NCI-H2081 treated with DMSO at 0.1 percent for 48 hours (cell line): ENCODE data around the gene ERC2.
"Not testable (repeated sequence)": the region's sequence is repeated elsewhere in the genome, so short reads cannot be mapped to it uniquely, and the experiment has no call there.

Experiments used
- DNase-seq: peaks from one replicate; lab custom pipeline; 2025; lab: John Stamatoyannopoulos, UW

ERC2 gene

DNA sequence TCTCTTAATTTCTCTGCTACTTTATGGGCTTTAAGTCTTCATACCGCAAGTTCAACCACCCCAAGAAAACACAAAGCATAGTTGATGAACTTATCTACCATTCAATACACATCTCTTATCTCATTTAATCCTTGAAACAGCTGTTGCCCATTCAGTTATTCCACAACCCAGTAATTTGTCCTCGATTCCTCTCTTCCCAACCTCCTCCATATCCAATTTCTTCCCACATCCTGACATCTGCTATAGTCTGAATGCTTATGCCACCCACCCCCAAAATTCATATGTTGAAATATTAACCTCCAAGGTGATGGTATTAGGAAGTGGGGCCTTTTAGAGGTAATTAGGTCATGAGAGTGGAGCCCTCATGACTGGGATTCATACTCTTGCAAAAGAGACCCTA, 345.4 kb downstream of the ERC2 start:
- DNase-seq, result no peak

DNA sequence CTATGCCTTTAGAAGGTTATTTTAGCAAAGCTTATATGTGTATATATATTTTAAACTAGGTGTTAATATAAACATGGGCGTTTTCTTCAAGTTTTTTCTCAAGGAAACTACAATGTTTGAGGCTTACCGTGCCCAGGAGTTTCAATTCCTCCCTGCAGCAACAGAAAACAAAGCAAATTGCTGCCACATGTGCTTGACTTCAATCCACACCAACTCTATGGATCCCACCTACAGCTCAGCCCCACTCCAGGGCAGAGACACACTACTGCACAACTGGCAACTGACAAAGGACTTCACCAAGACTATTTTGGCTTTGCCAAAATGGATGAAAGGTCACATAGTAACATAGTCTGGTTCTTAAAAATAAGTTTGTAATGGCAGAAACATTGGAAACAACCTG, 346.6 kb downstream of the ERC2 start:
- DNase-seq, result no peak

DNA sequence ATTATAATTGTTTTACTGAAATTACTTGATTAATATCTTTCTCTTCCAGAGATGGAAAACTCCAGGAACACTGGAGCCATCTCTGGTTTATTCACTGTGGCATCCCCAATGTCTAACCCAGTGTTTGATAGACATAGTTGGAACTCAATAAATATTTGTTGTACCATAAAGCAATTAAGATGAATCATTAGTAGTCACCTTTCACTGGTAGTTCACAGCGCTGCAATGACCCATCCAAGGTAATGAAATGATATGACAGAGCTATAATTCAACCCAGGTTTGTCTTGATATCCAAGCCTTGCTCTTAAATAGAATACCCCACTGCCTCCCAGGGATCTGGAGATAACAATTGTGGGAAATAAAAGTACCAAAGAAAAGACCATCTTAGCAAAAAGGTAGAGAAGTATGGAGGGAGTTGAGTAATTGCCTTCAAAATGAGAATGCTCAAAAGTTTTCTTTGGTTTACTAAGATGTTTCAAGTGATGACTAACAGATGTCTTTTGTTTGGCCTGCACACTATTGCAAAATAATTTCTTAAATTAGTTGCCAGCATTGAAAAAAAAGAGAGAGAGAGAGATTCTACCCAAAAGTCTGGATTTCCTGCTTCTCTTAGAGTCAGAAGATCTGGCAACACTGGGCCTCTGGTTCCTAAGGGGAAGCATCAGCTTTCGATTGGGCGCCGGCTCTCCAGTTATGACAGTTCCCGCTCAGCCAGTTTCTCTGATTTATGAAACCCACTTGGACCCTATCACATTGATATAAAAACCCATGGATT, 348.5 kb downstream of the ERC2 start:
- DNase-seq, result no peak

DNA sequence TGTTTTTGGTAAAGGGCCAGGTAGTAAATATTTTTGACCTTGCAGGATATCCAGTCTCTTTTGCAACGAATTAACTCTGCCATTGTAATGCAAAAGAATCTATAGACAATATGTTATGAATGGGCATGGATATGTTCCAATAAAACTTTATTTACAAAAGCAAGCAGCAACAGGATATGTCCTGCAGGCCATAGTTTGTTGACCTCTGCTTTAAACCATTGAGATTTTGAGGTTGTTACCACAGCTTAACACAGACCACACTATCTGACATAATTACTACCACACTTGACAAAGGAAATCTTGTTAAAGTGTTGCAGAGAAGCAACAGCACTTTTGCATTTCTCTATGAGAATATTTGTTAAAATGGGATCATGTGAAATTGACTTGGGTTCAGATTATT, 349.3 kb downstream of the ERC2 start:
- DNase-seq, result no peak

DNA sequence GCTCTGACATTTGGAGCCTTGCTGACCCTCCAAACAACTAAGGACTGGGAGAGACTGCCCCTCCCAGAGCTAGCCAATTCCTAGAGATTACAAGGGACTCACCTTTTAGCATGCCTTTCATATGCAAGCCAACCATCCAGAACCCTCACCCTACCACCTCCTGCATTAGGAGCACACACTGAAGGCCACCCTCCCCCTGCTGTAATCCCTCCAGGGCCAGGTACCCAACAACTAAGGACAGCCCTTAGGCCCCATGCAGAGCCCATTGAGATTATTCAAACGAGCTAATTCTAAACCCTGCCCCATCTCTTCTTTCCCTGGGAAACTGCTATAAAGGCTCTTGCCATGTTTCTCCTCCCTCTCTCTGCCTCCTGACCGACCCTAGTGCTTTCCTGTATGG, 352.6 kb downstream of the ERC2 start:
- DNase-seq, result no peak

DNA sequence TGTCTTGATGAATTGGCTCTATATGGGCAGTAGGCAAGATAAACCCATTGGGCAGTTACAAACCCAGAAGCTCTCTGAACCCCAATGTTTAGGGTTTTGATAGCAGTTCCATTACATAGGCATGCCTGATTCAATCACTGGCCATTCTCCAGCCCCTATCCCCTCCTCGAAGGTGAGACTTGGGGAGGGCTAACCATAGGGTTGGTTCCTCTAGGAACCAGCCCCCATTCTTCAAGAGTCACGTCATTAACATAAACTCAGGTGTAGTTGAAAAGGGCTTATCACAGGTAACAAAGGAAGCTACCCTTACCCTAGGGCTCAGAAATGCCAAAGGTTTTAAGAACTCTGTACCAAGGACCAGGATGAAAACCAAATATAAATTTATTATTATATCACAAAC, 353.1 kb downstream of the ERC2 start:
- no peak for DNase-seq

DNA sequence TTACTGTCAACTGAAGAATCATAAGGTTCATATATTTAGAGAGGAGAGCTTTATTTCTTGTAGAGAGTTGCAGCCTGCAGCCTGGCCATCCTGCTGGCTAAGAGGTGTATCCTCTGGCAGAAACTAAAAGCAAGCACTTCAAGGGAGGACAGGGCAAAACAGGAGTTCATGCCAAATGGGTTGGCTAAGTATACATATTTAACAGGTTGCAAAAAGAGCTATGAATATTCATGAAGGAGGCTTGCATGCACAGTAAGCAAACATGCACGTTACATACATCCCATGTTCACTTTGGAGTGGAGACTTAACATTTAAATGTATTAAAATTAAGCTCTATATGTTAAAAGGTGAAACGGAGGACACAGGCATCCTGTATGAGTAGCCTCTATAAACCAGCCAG, 354.4 kb downstream of the ERC2 start:
- no peak for DNase-seq

DNA sequence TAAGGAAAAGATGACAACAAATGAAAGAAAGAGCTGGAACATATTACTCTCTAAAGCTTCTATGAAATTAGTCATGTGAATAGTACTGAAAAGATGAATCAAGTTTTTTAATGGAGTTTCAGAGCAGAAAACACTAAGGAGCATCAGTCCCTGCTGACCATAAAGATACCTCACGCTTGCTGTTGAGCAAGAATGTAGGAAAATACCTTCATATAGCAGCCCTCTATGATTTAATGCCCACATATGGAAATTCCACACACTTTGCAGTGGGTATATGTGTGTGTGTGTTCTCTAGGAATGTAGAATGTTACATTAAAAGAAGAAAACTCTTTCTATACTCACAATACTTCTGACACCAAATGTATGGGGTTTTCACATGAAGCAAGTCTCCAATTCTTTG, 355.0 kb downstream of the ERC2 start:
- DNase-seq, result no peak

DNA sequence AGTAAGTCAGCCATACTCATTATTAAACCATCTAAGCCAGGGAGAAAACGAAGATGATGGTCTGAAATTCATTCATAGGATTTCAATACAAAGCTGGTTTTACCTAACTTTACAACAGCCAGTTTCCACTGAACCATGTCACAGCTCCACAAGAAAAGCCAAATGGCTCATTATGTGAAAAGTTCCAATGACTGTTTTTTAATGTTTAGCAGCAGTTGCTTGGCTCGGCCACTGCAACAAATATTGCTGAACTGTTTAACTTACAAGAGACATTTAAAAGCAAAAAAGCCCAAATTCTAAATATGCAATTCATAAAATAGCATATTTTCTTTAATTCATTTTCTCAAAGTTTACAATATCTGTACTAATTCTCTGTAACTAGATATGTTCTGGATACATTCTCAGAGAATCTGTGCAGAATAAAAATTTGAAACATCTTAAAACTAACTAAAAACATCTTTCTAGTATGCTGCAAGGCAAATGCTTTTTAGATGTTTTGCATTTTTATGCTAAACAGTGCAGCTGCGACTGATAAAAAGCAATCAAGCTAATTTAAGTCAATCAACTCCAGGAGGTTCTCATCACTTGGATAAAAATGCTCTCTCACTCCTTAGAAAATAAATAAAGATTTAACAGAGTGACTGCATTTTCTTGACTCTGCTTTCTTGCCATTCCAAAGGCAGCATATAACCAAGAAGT, 356.5 kb downstream of the ERC2 start:
- no peak for DNase-seq

DNA sequence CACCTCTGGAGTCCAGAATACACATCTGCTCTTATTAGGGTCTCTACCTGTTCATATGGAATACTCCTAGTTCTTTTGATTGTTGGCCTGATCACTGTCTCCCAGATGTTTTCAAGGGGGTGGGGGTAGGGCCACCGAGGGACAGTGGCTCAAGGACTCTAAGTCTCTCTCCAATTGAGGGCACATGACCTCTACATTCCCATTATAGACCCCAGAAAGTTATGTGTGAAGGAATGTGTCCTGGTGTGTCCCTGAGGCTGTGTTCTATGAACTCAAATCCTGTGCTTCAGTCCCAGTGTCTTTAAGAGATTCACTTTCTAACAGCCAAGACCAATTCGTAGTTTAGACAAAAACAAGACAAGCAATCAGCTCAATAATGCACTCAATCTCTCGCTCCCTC, 357.4 kb downstream of the ERC2 start:
- no peak for DNase-seq

DNA sequence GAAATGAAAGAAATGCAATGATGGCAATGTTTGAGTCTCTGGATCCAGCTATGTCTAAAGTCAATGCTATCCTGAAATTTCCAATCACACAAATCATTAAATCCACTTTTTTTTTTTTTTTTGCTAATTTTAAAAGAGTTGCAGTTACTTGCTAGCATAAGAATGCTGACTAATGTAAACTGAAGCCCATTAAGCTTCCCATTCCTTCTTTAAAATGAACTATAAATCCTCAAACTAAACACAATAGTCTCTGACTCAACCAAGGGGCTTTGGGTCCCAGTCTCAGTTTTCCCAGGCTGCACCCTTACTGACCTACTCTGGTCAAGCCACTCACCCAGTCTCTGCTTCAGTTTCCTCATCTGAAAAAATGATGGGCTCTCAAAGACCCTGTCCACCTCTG, 361.1 kb downstream of the ERC2 start:
- no peak for DNase-seq

DNA sequence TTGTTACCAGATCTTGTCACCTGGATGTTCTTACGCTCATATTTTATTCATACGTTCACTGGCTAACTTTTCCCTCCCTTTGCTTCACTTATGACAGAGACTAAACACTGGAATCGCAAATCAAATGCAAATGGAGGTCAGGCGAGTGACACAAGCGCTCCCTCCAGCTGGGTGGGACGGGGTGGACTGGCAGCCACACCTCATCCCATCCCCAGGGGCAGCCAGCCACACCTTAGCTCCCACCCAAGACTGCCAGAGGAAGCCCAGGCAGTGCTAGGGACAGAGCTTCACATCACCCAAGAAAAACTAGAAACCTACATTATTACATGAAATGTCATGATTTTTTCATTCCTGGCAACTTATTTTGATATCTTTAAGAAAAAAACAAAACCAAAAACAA, 366.2 kb downstream of the ERC2 start:
- no peak for DNase-seq

DNA sequence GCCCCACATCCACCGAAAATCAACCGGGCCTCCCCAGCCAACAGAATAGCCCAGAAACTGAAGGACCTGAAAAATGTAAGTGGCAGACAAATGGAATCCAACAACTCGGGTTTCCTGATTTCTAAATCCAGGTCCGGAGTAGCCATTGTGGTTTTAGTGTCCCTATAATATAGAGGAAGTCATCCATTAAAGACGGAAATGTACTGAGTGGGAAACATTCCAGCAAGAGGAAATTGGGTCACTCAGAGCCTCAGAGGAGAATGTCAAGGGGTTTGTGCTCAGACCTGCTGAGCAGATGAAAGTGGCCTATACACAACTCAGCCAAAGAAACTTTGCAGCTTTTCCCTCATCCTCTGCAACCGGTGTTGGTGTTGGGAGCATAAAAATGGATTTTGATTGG, 366.7 kb downstream of the ERC2 start:
- DNase-seq, result no peak

DNA sequence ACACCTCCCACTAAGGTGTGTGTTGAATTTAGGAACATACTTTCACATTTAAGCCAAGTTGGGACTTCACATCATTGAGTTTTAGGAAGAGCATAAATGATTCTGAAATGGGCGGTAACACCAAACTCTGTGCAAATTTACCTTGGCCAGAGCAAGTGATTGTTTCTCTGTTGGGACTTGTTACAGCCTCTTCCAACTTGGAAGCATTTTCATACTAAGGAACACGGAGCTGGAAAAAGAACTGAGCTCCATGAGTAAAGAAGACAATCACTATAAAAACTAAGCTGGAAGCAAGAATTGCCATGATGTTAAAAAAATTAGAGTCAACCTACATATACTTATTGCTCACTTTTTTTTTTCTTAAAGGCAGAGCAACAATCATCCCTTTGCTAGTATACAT, 371.3 kb downstream of the ERC2 start:
- DNase-seq, result no peak

DNA sequence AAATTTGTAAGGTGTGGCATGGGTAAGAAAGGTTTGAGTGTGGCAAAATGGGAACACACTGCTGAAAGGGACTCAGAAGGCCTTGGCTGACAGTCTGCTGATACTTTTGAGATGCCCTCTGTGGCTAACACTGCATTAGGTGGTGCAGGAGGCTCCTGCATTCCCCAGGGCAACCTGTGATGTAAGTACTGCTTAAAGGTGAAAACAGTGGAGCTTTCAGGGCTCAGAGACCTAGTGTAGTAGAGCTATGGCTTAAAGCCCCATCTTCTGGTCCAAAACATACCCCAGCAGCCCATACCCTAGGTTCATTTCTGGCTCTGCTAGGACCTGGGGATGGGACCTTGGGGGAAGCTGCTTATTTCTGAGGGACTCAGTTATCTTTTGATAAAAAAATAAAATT, 374.1 kb downstream of the ERC2 start:
- DNase-seq, result no peak

DNA sequence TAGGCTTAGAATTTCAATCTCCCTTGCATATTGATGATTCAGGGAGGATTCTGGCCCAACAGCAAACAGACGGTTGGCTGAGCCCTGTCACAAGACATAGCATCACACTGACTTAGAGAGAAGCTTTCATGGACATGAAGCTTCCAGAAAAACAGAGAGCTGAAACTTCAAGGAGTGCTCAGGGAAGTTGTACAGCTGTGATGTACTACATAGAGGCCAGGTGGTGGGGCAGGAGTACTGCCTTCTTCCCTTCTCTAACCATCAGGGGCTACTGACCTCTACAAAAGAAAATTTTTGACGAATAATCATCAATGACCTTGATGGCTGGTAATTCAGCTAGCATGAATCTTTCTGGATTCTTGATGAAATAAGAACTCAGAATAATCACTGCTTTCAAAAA, 378.5 kb downstream of the ERC2 start:
- DNase-seq, result no peak

DNA sequence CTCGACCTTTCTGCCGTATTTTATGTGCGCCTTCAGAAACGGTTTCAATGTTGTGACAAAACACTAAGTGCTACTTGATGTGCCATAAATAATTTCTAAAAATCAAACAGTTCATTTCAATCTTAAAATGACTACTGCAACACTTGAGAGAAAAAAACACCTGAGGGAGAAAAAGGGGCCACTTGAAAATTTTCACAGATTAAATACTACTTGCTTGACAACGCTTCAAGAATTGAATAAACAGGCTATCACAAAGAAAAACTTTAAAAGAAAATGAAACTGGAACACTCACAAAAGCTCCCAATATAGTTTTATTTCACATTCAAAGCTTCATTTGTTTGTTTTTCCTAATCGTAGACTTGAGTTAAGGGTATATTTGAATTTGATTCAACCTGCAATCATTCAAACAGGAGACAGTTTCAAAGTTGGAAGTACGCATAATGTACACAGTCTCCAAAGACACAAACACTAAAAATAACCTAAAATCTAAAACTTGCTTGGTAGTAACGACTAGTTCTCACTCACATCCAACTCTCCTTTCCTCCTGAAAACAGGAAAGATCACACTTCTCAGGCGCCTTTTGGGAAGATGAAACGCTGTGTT, 380.7 kb downstream of the ERC2 start:
- DNase-seq, result no peak

DNA sequence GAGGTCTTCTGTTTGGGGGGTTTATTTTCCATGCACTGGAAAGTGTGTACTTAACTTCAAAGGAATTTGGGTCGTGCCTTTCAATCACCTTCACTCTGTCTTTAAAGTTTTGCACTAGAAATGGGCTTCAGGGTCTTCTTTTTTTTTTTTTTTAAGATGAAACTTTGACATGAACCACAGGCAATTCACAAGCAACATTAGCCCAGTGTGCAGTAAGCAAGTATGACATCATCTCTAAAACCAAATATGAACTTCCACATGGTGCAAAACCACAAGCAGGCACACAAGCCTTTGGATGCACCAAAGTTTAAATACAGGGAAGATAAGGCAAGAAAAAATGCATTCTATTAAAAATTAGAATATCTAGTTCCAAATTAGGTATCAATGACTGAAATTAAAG, 381.9 kb downstream of the ERC2 start:
- DNase-seq, result no peak

DNA sequence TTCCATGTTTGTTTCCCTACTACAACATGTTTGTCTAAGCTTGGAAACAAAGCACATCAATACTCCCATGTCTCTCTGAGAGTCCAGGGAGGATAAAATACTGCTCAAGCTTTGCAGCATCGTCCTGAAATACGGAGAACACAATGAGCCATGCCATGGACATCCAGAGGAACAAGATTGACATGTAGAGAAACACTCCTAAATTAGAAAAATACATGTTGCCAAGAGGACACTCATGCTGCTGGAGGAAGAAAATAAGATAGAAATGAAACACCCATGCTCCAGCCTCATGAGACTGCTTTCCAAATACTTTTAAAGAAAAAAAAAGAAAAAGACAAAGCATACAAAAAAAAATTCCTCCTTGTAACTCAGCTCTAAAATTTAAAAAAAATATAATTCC, 387.0 kb downstream of the ERC2 start:
- DNase-seq, result no peak

DNA sequence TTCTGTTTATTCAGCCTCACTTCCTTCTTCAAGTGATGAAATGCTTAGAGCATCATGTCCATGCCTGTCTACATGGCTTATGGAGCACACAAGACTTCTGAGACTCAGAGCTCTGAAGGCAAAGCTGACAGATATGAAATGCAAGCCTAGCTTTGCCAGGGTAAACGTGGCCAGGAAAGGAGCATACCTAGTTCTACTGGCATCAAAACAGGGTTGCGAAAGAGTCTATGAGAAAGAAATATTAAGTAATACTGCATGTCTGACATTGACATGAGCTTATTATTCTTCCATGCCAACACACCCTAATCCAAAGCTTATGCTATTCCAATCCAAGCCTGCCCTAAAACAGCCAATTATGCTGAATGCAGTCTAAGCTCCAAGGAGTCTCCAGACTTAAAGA, 391.5 kb downstream of the ERC2 start:
- DNase-seq, result no peak

DNA sequence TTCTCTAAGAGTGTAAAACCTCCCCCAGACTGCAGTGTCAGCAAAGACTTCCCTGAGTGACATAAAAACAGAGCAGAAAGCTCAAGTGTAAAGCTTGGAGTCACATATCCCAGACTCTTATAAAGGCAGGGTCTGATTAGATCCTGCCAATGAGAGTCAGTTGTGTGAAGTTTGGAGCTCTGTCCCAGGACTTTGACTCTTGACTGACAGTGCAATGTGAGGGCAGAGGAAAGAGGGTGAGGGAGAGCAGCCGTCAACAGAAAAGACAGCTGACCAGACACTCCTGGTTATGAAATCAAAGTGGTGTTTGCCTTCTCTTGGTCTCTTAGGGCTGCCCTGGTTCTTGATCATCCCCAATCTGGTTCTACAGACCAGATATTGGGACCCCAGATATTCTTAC, 393.2 kb downstream of the ERC2 start:
- no peak for DNase-seq

DNA sequence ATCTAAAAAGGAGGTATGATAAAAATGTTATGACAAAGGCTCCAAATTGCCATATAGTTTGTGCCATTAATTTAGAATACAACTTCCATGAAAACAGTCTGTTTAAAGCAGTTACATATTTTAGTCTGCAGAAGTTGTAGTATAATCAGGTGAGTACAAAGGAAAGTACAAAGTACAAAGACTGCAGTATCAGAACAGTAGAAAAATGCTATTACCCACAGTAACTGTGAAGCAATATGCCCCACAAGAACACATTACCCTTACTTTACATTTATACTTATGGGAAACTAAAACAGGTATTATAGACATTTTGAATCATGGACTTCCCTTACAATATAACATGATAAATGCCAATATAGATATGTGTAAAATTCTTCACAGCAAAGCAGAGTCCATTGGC, 398.5 kb downstream of the ERC2 start:
- DNase-seq, result no peak

DNA sequence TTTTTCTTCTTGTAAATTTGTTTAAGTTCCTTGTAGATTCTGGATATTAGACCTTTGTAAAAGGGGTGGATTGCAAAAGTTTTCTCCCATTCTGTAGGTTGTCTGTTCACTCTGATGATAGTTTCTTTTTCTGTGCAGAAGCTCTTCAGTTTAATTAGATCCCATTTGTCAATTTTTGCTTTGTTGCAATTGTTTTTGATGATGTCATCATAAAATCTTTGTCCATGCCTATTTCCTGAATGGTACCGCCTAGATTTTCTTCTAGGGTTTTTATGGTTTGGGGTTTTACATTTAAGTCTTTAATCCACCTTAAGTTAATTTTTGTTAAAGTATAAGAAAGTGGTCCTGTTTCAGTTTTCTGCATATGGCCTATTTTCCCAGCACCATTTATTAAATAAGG, 401.9 kb downstream of the ERC2 start:
- DNase-seq, result not testable (repeated sequence)

DNA sequence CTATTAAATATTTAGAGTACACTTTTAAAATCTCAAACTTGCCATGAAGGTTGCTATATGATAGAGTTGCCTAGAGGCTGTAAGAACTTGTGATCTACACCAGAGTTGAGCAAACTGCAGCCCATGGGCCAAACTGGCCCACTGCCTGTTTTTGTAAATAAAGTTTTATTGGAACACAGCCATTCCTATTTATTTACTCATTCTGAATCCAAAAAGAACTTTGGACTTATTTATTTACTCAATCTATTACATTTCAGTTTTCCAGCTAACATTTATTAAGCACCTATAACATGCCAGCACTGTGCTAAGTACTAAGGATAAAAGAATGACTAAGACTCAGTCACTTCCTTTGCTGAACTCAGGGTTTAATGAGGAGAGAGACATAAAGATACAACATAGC, 403.6 kb downstream of the ERC2 start:
- DNase-seq, result no peak
